GM19193 (cell line): ENCODE results near the gene TLCD3B.

Source experiments
- POLR2A ChIP-seq: IDR thresholded peaks from 4 replicates; pipeline ENCODE4 v1.6.1; 2011; ENCODE audit not compliant: insufficient read depth, insufficient read length; ENCODE audit errors: extremely low read depth

Gene TLCD3B

DNA sequence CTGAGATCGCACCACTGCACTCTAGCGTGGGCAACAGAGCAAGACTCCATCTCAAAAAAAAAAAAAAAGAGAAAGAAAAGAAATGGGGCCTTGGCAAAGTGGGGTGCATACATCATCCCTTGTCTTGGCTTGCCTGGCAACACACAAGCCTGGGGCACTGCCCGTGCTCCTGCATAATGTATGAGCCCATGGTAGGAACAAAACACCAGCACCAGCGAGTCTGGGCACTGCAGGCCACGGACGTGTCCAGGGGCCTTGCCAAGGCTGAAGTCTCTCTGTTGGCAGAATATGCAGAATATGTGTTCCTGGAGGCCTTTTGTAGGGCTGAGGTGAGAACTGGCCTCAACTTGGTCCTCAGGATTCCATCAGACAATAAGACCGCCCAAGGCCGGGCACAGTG is 18.8 kb upstream of the TLCD3B start:
- TF ChIP-seq POLR2A: no peak

DNA sequence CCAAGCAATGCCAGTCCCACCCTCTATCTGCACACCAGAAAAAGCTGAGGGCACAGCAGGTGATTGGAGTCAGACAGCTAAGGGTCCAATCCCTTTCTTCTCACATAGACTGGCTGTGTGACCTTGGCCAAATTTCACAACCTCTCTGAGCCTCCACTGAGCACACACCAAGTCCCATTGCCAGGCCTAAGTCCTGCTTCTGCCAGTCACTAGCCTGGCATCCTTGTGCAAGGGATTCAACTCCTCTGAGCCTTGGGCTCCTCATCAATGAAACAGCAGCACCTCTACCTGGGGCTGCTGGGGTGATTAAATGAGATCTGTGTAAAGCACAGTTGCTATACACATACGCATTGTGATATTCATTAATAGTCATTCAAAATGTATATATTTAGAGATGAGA is 15.5 kb upstream of the TLCD3B start:
- no peak for TF ChIP-seq POLR2A

DNA sequence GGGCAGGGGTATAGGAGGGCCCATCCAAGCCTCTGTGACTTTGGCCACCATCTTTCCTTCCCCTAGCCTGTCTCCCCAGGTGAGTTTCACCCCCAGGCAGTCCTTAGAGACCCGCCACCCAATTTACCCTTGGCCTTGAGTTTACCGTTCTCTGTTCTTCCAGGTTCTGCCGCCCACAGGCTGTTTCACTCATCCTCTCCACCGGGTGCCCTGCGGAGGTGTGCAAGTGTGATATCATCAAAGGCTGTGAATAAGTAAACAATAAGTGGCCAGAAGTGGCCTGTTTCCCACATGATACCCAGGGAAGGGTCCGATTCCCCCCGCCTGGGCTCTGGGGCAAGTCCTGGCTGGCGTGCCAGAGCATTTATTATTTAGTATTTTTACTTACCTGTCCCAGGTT is 15.1 kb upstream of the TLCD3B start:
- TF ChIP-seq POLR2A: no peak

DNA sequence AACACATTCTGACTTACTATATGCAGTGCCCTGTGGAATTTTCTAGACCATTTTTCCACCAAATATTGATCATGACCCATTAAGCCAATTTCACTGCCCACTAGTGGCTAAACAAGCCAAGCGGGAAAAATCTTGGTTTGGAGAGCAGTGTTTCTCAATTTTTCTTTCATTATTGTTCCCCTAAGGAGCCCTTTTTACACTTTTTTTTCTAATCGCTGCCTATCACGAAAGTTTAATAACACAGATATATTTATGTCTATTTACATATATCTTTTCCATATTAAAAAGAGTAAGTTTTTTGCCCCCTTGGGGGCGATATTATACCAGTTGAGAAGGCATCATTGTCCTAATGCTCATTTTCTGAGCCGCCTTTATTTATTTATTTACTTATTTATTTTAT is 10.8 kb upstream of the TLCD3B start:
- no peak for TF ChIP-seq POLR2A

GRCh38 chr16:30040221-30040620 is 9.2 kb upstream of the TLCD3B start:
- TF ChIP-seq POLR2A: no peak

- TF ChIP-seq POLR2A: no peak
Measured at GRCh38 chr16:30033270-30033669, 2.2 kb upstream of the TLCD3B start.

GRCh38 chr16:30032083-30032819 is 1.2 kb upstream of the TLCD3B start:
- TF ChIP-seq POLR2A: no peak

- TF ChIP-seq POLR2A: no peak
Measured at GRCh38 chr16:30031477-30031918, 427 bp upstream of the TLCD3B start.

DNA sequence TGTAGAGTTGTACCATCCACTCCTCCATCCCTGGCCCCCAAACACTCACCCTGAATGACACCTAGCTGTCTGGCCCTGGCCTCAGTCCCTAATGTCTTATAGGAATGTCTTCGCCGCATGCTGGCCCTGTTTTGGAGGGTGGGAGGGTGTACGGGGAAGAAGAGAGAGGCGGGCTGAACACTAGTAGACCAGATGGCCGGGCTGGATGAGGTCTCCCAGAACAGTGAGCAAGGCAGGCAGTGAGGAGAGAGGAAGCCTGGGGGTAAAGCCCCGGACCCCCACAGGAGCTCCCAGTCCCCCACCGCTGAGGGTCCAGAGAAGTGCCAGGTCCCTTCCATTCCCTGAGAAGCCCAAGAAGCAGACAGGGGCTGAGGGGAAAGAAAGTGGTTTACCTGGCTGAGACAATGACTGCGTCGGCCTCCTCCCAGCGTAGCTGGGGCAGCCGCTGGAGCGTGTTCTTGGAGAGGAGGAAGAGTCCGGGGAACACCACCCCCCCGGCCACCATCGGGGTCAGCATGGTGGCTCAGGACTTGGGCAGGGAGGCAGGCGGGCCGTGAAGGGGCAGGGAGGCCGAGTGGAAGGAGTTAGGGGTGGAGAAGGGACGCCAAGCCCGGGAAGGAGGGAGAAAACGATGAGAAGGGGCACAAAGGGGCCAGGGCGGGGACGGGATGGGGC is 923 bp downstream of the TLCD3B start:
- no peak for TF ChIP-seq POLR2A

GRCh38 chr16:30028438-30029076 is 2.5 kb downstream of the TLCD3B start:
- TF ChIP-seq POLR2A: no peak

DNA sequence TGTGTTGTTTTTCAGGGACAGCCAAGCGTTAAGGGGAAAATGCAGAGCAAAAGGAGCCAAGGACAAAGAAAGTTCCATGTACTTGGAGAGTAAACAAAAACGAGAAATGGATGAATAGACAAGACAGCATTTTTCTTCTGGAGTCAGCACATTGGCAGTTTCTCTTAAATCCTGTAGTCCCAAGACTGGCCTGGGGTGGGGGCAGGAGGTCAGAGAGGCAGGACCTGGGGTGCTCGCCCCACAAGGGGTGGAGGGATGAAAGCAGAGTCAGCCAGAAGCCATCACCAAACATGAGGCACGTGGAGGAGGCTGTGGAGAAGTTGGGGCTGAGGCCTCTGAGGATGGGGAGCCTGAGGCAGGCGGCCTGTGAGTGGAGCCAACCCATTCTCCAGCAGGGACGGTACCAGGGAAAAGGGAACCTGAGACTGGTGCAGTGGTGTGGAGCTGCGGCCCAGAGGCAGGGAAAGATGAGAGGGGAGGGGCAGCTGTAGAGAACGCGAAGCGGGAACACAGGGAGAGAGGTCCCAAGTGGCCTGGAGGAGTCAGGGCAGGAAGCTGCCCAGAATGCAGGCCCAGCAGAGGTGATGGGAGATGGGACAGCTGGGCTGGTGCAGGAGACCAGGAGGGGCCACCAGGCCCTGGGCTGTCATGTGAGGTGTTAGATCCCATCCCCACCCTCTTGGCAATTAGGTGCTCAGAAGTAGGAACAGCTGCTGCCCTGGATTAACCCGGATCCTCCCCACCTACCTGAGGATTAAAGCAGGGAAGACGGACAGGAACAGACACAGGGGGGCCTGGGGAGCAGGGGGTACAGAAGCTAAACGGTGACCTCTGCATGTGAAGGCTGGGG is 3.3 kb downstream of the TLCD3B start:
- TF ChIP-seq POLR2A: no peak

DNA sequence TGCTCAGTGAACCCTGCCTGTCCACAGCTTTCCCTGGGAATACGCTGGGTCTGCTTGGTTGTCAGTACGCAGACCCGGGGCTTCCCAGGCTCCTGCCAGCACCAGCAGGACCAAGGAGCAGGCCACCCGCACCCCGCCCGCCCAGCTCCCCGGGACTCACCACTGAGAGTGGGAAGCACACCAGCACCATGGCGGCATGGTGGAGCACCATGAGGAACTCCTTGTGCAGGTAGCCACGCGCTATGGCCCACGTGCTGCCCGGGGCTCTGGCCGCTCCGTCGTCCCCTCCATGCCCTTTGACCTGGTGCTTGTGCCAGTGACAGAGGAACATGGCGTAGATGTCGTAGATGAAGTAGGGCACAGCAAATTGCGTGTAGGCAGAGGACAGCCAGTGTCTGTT is 4.6 kb downstream of the TLCD3B start:
- TF ChIP-seq POLR2A: no peak

DNA sequence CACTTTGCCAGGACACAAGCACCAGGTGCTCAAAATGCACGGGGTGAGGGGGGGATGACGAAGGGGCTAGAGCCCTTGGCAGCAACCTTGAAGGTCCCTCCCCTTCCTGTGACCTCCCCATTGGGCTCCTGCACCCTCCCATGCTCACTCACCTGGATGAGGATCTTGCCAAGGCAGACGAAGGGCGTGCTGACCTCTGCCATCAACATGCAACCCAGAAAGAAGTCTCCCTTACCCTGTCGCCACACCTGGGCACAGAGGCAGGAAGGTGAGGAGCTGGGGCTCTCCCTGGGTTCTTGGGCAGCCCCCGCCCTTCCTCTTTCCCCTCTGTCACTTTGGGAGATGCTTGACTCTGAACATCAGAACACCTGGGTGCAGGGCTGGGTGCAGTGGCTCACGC is 5.5 kb downstream of the TLCD3B start:
- no peak for TF ChIP-seq POLR2A

DNA sequence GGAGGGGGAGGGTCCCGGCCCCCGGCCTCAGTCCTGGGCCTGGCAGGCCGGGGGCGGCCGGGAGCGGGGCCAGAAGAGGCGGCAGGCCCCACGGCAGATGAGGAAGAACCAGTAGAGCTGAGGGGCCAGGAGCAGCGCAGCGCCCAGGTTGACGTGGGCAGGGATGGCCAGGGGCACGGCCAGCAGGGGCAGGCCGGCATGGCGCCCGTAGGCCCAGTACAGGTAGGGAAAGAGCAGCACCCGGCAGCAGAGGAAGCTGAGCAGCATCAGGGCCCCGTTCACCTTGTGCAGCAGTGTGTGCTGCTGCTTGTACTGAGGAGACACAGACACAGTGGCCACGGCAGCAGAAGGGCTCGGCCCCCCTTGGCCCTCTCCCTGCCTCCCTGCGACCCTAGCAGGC is 5.9 kb downstream of the TLCD3B start:
- TF ChIP-seq POLR2A: no peak

DNA sequence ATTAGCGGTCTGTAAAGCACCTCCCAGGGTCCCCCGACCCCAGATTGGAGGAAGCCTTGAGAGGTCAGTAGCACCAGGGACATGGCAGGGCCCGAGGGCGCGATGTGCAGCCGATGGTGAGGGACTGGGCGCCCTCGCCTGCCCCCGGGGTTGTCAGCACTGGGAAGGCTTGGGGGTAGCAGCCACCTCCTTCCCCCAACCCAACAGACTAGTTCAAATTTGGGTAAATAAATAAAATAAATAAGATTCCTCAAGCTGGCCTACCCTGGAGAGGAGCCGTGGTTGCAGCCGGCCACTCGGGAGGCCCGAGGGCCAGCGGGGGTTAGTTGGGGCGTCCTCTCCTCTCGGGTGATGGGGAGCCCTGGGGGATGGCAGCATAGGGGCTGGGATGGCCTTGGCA is 6.6 kb downstream of the TLCD3B start:
- no peak for TF ChIP-seq POLR2A
